HUDEP-2 (cell line): ENCODE results near the gene SRSF7.
"Not testable (repeated sequence)": the region's sequence is repeated elsewhere in the genome, so short reads cannot be mapped to it uniquely, and the experiment has no call there.

Source experiments
- DNase-seq, 76 experiments: peaks; one replicate each; lab custom pipeline; 2025; ENCODE audit not compliant: unreplicated experiment in 76 of 76; lab: John Stamatoyannopoulos, UW

The SRSF7 gene

GRCh38 chr2:38706846-38707345, 44.3 kb downstream of the SRSF7 start:
- DNase-seq: no peak

GRCh38 chr2:38704664-38705063, 46.5 kb downstream of the SRSF7 start:
- DNase-seq: no peak

- DNase-seq: not testable (repeated sequence)
Measured at GRCh38 chr2:38703336-38703735, 47.8 kb downstream of the SRSF7 start.

- DNase-seq: no peak
Measured at GRCh38 chr2:38702413-38702812, 48.7 kb downstream of the SRSF7 start.

GRCh38 chr2:38701542-38701941, 49.6 kb downstream of the SRSF7 start:
- DNase-seq: no peak

GRCh38 chr2:38700881-38701458, 50.2 kb downstream of the SRSF7 start:
- DNase-seq: no peak

- DNase-seq: no peak
Measured at GRCh38 chr2:38700113-38700785, 50.9 kb downstream of the SRSF7 start.

GRCh38 chr2:38698467-38699003, 52.6 kb downstream of the SRSF7 start:
- no peak for DNase-seq

GRCh38 chr2:38697116-38697840, 53.9 kb downstream of the SRSF7 start:
- peak in 24 of 76 experiments; percentile 3 to 42 (median 15) for DNase-seq
